Stimulated activated CD8-positive, alpha-beta memory T cell treated with anti-CD3 and anti-CD28 coated beads, Interleukin-4, amount 100 ng/mL, for 4 hours (primary cell): Measurements from ENCODE around the gene OTUB2.
"Not testable (repeated sequence)": the region's sequence is repeated elsewhere in the genome, so short reads cannot be mapped to it uniquely, and the experiment has no call there.

ENCODE experiments used
- DNase-seq, 2 donors: peaks; one replicate each; pipeline ENCODE4 v3.0.0-alpha.2; 2020; ENCODE audit warnings: low read depth in 2 of 2, low spot score in 1 of 2

The OTUB2 gene

DNA sequence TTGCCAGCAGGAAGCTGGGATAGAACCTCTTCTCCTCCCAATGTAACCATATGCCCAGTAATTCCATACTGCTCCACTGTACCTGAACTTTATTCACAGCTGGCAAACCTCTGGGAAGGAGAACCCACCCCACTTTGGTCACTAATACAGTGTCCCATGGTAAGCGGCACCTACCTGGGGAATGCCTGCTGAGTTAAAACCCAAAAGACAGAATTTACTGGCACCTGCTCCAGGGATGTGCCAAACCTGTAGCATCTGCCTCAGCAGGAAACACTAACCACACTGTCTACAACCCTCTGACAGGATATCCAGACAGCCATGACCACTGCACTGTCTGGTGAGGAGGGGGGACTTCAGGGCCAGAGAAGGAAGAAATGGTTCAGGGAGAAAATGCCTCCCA is 28.3 kb downstream of the OTUB2 start:
- no peak for DNase-seq

- no peak for DNase-seq
Observed at GRCh38 chr14:94054936-94055335, 28.8 kb downstream of the OTUB2 start.

DNA sequence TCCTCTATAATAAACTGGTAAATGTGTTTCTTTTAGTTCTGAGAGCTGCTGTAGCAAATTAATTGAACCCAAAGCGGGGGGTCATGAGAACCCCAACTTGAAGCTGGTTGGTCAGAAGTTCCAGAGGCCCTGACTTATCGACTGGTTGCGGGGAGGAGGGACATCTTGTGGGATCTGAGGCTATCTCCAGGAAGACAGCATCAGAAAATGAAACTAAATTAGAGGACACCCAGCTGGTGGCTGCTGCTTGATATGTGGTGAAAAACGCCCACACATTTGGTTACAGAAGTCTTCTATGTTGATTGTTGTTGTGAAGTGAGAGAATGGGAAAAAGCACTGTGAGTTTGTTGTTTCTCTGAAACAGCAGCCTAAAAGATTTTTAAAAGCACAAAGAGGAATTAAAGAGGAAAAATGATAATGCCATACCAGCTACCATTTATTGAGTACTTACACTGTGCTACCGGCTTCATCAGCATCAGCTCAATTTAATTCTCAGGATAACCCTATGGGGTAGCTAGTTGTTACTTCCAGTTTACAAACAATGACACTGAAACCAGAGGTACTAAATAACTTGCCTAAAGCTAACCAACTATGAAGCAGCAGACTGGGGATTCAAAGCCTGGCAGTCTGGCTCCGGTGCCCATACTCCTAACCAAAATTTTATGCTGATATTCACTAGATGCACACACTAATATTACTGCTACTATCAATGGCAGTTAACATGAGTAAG is 30.6 kb downstream of the OTUB2 start:
- DNase-seq = no peak

DNA sequence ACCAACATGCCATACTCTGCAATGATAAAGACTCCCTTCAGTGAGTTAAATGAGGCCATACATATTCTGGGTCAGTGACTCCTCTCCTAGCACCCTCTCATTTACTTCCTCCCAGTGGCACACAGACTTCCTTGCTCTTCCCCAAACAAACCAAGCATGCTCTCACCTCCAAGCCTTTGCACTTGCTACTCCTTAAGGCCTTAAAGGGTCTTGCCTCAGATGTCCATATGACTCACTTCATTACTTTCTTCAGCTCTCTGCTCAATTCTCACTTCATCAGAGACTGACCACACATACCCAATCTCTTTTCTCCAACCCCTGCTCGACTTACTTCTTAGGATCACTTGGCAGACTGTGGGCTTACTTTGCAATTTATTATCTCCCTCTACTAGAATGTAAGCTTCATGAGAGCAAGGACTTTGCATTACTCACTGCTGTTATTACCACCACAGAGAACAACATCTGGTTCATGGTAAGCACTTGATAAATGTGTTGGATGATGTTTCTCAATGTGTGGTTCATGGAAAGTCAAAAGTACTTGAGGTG is 32.1 kb downstream of the OTUB2 start:
- DNase-seq = no peak

DNA sequence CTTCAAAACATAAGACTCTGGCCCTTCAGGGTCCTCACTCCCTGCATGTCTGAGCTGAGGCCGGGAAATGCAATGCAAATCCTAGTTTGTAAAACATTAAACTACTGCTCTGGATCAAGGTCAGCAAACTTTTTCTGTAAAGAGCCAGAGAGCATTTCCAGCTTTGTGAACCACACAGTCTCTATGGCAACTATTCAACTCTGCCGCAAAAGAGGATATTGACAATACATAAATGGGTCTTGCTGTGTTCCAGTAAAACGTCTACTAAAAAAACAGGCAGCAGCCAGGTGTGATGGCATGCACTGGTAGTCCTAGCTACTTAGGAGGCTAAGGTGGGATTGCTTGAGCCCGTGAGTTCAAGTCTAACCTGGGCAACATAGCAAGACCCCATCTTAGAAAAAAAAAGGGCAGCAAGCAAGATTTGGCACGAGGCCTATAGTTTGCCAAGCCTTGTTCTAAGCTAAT is 32.6 kb downstream of the OTUB2 start:
- no peak for DNase-seq

- DNase-seq = no peak
Observed at GRCh38 chr14:94059998-94060397, 33.9 kb downstream of the OTUB2 start.

- DNase-seq = no peak
Observed at GRCh38 chr14:94062344-94062940, 36.3 kb downstream of the OTUB2 start.

DNA sequence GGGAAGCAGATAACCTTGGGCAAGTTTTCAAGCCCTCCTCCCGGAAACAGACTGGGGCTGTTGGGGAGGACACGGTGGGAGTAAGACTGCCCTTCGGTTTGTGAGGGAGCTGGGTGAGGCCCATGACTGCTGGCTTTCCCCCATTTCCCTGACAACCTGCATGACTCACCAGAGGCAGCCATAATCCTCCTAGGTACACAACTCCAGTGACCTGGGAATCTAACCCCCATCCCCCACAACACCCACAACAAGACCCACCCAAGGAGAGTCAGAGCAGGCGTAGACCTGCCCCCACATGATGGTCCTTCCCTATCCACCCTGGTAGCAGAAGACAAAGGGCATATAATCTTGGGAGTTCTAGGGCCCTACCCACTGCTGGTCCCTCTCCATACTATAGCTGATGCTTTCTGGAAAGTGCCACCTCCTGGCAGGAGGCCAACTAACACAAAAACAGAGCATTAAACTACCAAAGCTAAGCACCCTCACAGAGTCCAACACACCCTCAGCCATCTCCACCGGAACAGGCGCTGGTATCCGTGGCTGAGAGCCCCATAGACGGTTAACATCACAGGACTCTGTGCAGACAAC is 40.0 kb downstream of the OTUB2 start:
- no peak for DNase-seq

DNA sequence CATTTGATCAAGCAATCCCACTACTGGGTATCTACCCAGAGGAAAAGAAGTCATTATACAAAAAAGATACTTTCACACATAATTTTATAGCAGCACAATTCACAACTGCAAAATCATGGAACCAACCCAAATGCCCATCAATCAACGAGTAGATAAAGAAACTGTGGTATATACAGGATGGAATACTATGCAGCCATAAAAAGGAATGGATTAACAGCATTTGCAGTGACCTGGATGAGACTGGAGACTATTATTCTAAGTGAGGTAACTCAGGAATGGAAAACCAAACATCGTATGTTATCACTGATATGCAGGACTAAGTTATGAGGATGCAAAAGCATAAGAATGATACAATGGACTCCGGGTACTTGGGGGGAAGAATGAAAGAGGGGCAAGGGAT is 45.9 kb downstream of the OTUB2 start:
- not testable (repeated sequence) for DNase-seq

DNA sequence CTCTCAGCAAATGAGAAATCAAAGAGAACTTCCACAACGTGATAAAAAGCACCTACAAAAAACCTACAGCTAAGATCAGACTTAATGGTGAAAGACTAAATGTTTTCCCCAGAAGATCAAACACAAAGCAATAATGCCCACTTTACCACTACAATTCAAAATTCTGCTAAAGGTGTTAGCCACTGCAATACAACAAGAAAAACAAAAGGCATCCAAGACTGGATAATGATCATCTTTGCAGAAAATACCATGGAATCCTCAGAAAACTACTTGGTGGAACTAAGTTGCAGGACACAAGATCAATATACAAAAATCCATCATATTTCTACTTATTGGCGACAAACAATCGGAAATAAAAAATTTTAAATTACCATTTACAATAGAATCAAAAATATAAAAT is 48.4 kb downstream of the OTUB2 start:
- DNase-seq = no peak

GRCh38 chr14:94075008-94075407 is 48.9 kb downstream of the OTUB2 start:
- no peak for DNase-seq

GRCh38 chr14:94077111-94077821 is 51.1 kb downstream of the OTUB2 start:
- no peak for DNase-seq

DNA sequence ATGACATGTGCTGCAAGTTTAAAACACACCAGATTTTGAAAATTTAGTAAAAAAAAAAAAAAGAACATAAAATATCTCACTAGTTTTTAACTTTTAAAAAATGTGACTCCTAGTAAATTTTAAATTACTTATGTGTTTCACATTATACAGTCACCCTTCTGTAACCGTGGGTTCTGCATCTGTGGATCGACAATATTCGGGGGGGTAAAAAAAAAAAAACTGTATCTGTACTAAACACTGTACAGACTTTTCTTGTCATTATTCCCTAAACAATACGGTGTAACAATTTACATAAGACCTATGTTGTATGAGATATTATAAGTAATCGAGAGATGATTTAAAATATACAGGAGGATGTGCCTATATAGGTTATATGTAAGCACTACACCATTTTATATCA is 51.7 kb downstream of the OTUB2 start:
- DNase-seq = no peak

DNA sequence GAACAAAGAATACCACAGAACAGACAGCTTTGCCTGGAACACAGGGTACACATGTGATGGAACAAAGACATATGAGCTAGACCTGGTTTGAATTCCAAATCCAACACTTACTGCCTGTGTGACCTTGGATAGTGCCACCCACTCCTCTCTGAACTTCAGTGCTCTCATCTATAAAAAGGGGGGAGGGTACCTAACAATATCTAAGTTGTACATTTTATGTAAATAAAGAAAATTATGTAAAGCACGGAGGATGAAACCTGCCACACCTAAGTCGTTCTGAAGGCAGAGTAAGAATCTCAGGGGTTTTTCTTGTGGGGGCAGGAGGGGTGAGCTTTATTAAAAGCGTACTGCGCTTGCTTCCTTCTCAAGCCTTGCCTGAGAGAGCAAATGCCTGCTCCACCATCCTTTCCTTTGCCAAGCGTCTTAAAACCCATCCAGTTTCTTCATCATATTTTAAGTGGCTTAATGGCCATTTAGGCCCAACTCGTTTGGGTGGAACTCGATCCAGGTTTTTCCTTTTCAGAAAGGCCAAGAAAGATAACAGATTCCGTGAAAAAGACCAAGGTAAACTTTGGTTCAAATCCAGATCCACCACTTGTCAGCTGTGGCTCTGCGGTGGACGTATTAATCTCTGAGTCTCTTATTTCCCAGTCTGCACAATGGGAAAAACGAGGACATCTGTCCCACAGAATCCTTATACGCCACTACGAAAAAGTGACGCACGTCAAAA is 53.9 kb downstream of the OTUB2 start:
- no peak for DNase-seq

GRCh38 chr14:94080621-94081385 is 54.7 kb downstream of the OTUB2 start, which contains the start of the genes DDX24 and IFI27L1:
TSS of gene DDX24 (minus strand) at chr14:94081202. CDS start at chr14:94079742, 1,460 bp downstream.
TSS of gene IFI27L1 (plus strand) at chr14:94081310. CDS start at chr14:94096938, 15,628 bp downstream.
- peak; percentile 92 to 93 for DNase-seq

DNA sequence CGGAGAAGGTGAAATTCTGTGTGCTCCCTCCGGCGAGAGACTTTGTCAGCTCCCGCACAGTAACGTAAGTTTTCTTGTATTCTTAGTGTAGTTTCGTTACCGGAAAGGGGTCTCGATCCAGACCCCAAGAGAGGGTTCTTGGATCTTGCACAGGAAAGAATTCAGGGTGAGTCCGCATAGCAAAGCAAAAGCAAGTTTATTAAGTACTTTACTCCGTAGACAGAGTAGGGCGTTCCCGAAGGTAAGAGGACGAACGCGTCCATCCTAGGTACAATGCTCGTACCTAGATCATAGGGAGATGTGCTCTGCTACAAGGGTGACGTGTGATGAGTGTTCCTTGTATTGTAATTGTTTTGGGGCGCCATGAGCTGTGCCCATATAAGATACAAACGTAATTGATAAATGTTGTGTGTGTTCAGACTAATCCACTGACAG is 55.3 kb downstream of the OTUB2 start:
- no peak for DNase-seq

DNA sequence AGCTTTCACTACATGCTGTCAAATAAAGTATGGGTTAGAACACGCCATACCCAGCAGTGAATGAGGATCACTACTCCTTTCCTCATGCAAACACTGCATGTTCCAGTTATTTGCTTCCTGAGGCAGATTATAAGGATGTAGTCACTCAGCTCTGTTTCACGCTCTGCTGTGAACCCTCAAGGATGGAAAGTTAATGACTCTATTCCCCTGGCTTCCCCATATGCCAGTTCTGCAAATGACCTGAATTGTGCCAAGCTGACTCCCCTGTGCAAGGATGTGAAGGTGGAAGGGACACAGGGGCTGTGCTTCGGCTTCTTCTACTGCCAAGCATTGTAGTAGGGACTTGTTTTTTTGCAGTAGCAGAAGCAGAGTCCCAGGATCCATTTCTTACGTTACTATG is 61.8 kb downstream of the OTUB2 start:
- DNase-seq = no peak

- no peak for DNase-seq
Observed at GRCh38 chr14:94088516-94088915, 62.4 kb downstream of the OTUB2 start.

DNA sequence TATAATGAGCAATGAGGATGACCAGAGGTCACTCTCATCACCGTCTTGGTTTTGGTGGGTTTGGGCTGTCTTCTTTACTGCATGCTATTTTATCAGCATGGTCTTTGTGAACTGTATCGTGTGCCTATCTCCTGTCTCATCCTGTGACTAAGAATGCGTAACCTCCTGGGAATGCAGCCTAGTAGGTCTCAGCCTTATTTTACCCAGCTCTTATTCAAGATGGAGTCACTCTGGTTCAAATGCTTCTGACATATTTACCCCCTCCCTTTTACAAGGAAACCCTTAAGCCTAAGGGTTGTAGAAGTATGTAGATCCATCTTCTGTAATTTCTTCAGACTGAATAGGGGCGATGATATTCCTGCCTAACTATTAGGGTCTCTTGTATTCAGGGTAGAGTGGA is 63.3 kb downstream of the OTUB2 start:
- DNase-seq = no peak

- DNase-seq = no peak
Observed at GRCh38 chr14:94093418-94093817, 67.3 kb downstream of the OTUB2 start.
